ENCODE data around the gene NAALADL2. TPM values are rescaled to one million over a fixed set of nuclear protein-coding genes. Genes with fewer than 3 reads are reported as not detected.

The NAALADL2 gene
- total RNA-seq, 2 donors from 2014 or later, result 8.5 to 24.3 TPM

- Histone ChIP-seq H3K4me3 (no peak overlapping the region), H3K9me3 (no peaks in the 10 kb centered on the region), H3K9ac (ENCODE audit: low read depth in 2 of 2, low read length in 2 of 2) (no peak overlapping the region), H3K27ac (no peak overlapping the region), H3K36me3 (no peaks in the 10 kb centered on the region), H3K27me3 (no peaks in the 10 kb centered on the region), H3K4me1 (no peaks in the 10 kb centered on the region)
- intact Hi-C loops (cut with DNase I), result no loop called here
- no peak for DNase-seq
- no peak for TF ChIP-seq CTCF (IDR thresholded peaks at IDR 0.05)
Observed at GRCh38 chr3:175386630-175387029, 527.5 kb downstream of the NAALADL2 start.

GRCh38 chr3:175389560-175389959, 530.4 kb downstream of the NAALADL2 start:
- H3K9me3 ChIP-seq, result no peaks in the 10 kb centered on the region
- no peak overlapping the region for H3K9ac ChIP-seq (ENCODE audit: low read depth in 2 of 2, low read length in 2 of 2)
- intact Hi-C loops (cut with DNase I), result no loop called here
- no peaks in the 10 kb centered on the region for H3K27me3 ChIP-seq
- H3K4me1 ChIP-seq, result no peaks in the 10 kb centered on the region
- no peak for TF ChIP-seq CTCF (IDR thresholded peaks at IDR 0.05)
- H3K4me3 ChIP-seq, result no peak overlapping the region
- DNase-seq, result no peak
- no peak overlapping the region for H3K27ac ChIP-seq
- H3K36me3 ChIP-seq, result no peaks in the 10 kb centered on the region

- Histone ChIP-seq H3K36me3 (no peaks in the 10 kb centered on the region), H3K4me1 (no peaks in the 10 kb centered on the region), H3K27ac (no peak overlapping the region), H3K9me3 (no peaks in the 10 kb centered on the region), H3K27me3 (no peaks in the 10 kb centered on the region), H3K9ac (ENCODE audit: low read depth in 2 of 2, low read length in 2 of 2) (no peak overlapping the region), H3K4me3 (no peak overlapping the region)
- no peak for DNase-seq
- intact Hi-C loops (cut with DNase I), result no loop called here
- no peak for TF ChIP-seq CTCF (IDR thresholded peaks at IDR 0.05)
Observed at GRCh38 chr3:175391601-175392000, 532.5 kb downstream of the NAALADL2 start.

GRCh38 chr3:175392653-175393052, 533.5 kb downstream of the NAALADL2 start:
- H3K4me3 ChIP-seq, result no peak overlapping the region
- TF ChIP-seq CTCF (IDR thresholded peaks at IDR 0.05), result no peak
- no peaks in the 10 kb centered on the region for H3K4me1 ChIP-seq
- H3K27ac ChIP-seq, result no peak overlapping the region
- no peaks in the 10 kb centered on the region for H3K9me3 ChIP-seq
- H3K36me3 ChIP-seq, result no peaks in the 10 kb centered on the region
- intact Hi-C loops (cut with DNase I), result no loop called here
- no peak overlapping the region for H3K9ac ChIP-seq (ENCODE audit: low read depth in 2 of 2, low read length in 2 of 2)
- no peak for DNase-seq
- no peaks in the 10 kb centered on the region for H3K27me3 ChIP-seq

- Histone ChIP-seq H3K9ac (ENCODE audit: low read depth in 2 of 2, low read length in 2 of 2) (no peak overlapping the region), H3K9me3 (no peaks in the 10 kb centered on the region), H3K4me3 (no peak overlapping the region), H3K36me3 (no peaks in the 10 kb centered on the region), H3K27ac (no peak overlapping the region), H3K4me1 (no peaks in the 10 kb centered on the region), H3K27me3 (no peaks in the 10 kb centered on the region)
- intact Hi-C loops (cut with DNase I), result no loop called here
- no peak for TF ChIP-seq CTCF (IDR thresholded peaks at IDR 0.05)
- DNase-seq, result no peak
Observed at GRCh38 chr3:175397372-175397771, 538.2 kb downstream of the NAALADL2 start.

- TF ChIP-seq CTCF (IDR thresholded peaks at IDR 0.05), result no peak
- Histone ChIP-seq H3K36me3 (no peaks in the 10 kb centered on the region), H3K27me3 (no peaks in the 10 kb centered on the region), H3K27ac (no peak overlapping the region), H3K9ac (ENCODE audit: low read depth in 2 of 2, low read length in 2 of 2) (no peak overlapping the region), H3K4me1 (no peaks in the 10 kb centered on the region), H3K9me3 (no peaks in the 10 kb centered on the region), H3K4me3 (no peak overlapping the region)
- no peak for DNase-seq
- intact Hi-C loops (cut with DNase I), result no loop called here
Observed at GRCh38 chr3:175398676-175399075, 539.5 kb downstream of the NAALADL2 start.
